Measurements from ENCODE around the gene DDX17.

GRCh38 chr22:38540701-38541100, 34.6 kb upstream of the DDX17 start:
- TF ChIP-seq POLR2A (IDR thresholded peaks at IDR 0.05) (no peak), CTCF (IDR thresholded peaks at IDR 0.05) (no peak)

Data from adrenal gland (tissue), 5 donors.